Esophagus mucosa (tissue), 1 donor: ENCODE results near the gene EFCAB11. TPM values are rescaled to one million over a fixed set of nuclear protein-coding genes. Genes with fewer than 3 reads are reported as not detected.

Experiments used
- ATAC-seq: fragments of 200-7000 bp; cut with Tn5 transposase; one replicate; pipeline ENCODE4 v1.9.1; 2020
- total RNA-seq: library from RNA; stranded (reverse); gene quantifications from one replicate; pipeline ENCODE4 v1.2.4, GENCODE V29; 2023
- donor health status: DM: yes; HTN: yes; CAD: no.

The EFCAB11 gene
- total RNA-seq, 1 donor from 2014 or later = 9.0 TPM

DNA sequence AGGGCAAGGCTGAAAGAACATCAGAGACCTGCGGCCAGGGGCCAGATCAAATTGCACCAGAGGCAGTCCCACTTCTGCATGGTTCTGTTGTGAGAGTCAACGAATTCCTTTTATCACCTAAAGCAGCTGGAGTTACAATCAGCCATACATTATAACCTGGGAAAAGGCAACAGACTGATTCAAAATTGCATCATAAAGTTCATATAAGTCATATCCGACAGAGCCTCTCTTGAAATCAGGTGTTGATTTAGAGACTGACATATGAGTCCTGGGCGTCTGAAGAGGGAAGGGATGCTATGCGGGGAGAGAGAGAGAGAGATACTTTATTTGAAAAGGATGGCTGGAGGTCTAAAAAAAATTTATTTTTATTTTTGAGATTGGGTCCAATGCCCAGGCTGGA, 89.4 kb downstream of the EFCAB11 start:
- ATAC-seq = no peak

DNA sequence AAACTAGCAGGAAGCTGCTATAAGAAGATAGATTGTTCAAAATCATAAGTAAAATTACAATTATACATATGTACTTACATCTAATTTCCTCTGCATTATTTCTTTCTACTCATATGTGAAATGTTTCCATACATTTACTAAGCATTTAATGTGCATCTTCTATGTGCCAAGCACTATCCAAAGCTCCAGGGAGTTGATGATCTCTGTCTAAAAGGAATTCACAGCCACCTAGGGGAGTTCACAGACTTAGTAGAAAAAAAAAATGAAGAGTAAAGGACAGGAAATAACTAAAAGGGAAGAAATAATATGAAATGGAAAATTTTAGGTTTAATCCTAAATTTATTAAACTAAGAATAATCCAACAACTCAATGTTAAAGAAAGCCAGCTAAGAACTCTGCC, 91.7 kb downstream of the EFCAB11 start:
- ATAC-seq = no peak

DNA sequence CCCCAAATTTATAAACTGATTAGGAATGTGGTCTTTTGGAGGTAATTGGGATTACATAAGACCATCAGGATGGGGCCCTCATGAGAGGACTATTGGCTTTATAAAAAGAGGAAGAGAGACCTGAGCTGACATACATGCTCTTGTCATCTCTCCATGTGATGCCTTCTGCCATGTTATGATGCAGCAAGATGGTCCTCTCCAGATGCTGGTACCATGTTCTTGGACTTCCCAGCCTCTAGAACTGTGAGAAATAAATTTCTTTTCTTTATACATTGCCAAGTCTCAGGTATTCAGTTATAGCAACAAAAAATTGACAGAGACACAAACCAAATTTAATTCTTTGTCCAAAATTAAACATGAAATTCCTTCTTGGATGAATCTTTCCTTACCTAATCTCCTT, 92.9 kb downstream of the EFCAB11 start:
- no peak for ATAC-seq

DNA sequence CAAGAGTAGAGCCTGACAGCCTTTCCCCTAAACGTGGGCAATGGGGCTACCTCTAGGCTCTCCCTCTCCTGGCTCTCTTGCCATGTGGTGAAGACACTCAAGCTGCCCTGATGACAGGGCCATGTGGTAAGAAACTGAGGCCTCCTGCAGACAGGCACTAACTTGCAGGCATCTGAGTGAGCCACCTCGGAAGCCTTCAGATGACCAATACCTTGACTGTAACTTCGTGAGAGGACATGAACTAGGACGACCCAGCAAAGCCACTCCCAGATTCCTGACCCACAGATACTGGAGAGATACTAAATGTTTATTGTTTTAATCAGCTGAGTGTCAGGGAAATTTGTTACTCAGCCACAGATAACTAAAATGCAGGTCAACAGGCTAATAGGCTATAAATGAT, 96.4 kb downstream of the EFCAB11 start:
- ATAC-seq = peak; percentile 56

DNA sequence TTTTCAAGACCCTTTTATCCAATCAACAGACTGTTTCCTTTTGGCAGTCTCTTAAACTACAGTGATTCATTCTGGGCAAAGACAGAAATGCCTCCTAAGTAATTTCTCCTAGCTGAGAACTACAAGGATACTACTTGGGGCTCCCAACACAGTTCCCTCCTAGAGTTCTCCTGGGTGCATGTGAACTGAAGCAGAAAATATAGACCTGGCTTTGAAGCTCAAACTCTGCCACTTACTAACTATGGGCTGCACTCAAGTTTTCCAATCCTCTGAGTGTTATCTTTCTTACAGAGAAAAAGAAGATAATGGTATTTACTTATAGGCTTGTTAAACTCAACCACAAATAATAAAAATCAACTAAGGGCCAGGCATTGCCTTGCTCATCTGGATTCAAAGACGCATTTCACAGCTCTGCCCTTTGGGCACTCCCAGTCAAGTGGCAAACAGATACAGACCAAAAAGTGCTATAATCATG, 97.6 kb downstream of the EFCAB11 start:
- no peak for ATAC-seq

DNA sequence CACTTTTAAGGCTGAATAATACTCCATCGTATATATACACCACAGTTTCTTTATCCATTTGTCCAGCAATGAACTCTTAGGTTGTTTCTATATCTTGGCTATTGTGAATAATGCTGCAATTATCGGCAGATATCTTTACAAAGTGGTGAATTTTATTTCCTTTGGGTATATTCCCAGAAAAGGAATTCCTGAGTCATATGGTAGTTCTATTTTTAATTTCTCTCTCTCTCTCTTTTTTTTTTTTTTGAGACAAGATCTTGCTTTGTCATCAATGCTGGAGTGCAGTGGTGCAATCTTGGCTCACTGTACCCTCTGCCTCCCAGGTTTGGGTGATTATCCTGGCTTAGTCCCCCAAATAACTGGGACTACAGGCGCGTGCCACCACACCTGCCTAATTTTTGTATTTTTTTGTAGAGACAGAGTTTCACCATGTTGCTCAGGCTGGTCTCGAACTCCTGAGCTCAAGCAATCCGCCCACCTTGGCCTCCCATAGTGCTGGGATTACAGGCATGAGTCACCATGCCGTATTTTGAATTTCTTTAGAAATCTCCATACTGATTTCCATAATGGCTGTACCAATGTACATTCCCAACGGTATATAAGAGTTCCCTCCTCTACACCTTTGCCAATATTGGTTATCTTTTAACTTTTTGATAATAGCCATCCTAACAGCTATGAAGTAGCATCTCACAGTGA, 98.4 kb downstream of the EFCAB11 start:
- ATAC-seq = no peak

DNA sequence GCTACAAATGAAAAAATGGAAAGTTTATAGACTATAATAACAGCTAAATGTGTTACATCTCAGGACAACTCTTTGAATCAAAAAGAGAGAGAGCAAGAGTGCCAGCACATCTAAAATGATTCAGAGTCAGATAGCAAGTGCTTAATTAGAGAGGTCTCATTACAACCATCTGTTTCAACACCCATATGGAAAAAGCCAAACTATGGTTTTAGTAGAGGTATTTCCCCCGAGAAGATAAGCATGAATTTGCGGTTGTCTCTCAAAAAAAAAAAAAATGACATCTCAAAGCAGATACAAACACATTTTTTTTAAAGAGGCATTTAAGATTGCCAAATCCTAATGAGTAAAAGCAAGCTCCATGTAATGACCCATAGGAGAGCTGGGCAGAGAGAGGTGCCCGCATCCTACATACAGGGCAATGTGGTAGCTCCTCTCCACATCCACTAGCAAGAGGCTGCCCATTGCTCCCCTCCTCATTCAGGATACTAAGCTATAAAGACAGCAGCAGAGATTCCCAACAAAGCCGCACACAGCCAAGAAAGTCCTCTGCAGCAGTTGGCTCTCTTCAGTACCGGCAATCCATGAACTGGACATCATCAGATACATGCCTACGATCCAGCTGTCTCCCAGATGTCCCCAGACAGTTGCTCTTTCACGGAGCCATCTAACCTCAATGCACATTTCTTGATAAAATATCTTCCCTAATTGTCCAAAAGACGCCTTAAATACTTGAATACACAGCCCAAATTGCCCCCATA, 100.4 kb downstream of the EFCAB11 start:
- no peak for ATAC-seq

DNA sequence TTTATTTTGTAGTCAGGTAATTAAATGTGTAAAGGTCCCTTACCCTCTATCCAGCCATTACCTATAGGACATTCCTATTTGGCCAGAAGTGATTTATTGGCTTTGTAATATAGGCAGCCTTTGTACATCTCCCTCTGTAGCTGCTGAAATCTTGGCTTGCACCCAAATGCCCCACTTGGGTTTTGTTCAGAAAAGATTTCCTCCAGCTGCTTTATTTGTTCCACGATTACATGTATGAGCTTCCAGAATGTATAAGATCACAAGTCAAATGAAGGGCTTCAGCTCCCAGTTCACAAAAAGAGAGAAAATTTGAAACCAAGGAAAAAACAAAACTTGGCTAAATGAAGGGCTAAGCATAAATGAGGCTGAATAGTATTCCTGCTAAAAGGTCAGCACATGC, 103.4 kb downstream of the EFCAB11 start:
- no peak for ATAC-seq

DNA sequence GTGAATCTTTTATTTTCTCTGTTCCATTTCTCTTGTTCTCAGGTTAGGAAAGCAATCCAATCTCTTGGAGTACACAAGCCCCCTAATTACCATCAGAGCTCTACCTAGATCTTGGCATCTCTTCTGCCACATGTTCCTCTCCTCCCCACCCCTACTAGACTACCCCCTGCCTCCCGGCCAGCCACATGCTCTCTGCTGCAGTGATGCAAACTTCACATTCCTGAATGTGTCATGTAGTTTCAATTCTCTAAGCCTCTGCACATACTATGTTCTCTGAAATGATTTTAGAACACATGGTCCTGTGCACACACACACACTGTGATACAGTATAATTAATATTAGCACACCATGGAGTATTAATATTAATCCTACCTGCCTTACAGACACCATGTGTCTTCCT, 104.6 kb downstream of the EFCAB11 start:
- no peak for ATAC-seq

DNA sequence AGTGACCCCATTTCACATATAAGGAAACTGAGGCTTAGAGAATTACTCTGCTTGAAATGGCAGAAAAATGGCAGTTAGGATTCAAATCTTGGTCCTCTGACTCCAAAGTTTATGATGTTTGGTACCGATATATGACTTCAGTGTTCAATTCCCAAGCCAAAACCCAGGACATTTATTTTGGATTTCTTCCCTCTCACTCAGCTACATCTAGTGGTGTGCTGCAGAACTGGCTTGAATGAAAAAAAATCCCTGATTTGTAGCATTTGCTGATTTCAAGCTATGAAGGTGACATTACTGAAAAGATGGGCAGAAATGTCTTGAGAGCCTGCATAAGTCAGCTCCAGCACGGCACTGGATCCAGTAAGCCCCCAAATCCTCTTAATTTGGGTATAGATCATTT, 106.4 kb downstream of the EFCAB11 start:
- ATAC-seq = no peak

DNA sequence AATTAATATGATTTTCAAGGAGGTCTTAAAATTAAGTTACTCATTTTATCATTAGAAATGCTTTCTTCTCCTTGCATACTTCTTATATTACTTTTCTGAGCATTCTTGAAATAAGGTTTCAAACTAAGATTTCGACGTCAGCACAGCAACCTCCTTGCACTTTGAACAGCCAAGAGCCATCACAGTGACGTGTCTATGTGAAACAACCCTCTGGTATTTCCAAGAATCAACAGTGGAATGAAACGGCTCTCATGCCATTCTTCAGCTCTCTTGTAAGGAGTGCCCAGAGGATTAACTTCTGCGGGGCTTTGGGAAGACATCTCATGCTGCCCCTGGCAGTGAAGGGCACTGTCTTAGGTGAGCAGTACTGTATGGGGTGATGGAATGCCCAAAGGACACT, 109.2 kb downstream of the EFCAB11 start:
- no peak for ATAC-seq

DNA sequence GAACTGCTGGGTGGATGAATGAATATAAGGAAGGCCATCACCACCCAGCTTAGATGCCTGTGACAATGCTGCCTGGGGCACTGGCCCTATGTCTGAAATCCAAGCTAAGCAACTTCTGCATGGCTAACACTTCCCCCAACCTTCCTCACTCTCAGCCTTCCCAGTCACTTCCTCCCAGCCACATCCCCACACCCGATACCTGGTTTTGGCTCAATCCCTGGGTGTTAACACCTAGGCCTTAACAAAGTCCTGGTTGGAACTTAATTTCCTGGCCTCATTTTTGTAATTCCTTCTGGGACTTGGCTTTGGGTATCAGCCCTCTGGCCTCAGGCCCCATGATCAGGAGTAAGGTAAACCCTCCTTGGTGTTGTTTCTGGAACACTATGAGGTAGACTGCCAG, 110.0 kb downstream of the EFCAB11 start:
- no peak for ATAC-seq

DNA sequence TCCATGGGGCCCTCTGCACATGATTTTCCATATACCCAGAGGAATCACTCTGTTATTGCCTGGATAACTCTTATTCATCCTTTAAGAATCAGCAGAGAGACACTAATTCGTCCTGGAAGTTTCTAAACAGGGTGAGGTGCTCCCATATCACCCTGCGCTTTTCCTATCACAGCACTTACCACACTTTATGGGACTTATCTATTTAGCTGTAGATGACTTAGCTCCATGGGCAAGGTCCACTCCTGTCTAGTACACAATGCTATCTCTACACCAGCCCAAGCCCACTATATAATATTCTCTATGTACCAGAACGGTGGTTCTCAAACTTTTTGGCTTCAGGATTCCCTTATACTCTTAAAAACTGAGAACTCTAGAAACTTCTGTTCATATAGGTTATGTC, 111.7 kb downstream of the EFCAB11 start:
- ATAC-seq = no peak

DNA sequence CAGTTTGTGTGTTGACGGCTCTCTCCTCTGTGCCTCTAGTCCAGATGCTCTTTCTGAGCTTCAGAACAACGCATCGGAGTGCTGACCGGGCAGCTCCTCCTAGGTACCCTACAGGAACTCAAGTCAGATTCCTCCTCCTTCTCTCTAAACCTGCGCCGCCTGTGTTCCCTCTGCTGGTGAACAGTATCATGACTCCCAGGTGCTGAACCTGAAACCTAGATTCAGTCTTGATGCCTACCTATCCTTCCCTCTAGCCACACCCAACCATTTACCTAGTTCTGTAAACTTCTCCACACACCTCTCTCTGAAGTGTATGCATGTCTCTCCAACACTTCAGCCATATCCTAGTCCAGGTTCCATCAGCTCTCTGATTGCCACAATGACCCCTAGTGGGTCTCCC, 112.7 kb downstream of the EFCAB11 start:
- ATAC-seq = no peak

DNA sequence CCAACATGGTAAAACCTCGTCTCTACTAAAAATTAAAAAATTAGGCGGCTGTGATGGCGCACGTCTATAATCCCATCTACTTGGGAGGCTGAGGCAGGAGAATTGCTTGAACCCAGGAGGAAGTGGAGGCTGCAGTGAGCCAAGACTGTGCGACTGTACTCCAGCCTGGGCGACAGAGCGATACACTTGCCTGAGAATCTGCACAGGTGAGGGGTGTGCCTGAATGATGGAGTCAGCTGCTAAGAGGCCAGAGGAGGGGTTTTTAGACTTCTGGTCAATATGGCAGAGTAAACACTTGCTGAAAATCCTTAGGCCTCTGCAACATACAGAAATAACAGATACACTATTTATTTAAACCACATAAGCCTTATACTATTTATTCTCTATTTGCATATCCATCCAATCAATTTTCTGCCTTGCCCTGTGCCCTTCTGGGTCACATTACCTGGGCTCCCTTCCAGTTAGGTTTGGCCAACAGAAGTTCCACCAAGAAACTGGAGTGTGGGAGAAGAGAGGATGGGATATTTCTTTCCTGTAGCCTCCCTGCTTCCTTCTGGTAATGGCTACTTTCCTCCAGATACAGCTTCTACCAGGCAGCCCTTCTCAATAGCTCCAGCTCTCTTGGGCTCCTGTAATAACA, 117.6 kb downstream of the EFCAB11 start:
- ATAC-seq = no peak

DNA sequence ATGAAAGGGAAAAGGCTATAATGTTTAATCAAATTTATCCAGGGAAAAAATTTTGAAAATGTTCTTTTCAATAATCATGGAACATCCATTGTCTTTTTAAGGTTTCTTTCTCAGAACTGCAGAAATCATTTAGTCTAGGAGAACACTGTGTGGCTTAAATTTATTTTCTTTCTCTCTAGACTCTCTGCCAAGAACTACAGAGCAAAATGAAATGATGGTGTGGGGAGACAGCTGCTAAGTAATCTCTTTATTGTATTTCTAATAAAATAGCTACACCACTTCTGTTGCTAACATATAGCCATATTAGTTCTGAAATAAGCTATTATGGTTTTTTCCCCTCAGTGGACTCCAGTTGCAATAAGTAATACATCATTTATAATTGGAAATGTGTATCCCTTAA, 120.9 kb downstream of the EFCAB11 start:
- no peak for ATAC-seq

DNA sequence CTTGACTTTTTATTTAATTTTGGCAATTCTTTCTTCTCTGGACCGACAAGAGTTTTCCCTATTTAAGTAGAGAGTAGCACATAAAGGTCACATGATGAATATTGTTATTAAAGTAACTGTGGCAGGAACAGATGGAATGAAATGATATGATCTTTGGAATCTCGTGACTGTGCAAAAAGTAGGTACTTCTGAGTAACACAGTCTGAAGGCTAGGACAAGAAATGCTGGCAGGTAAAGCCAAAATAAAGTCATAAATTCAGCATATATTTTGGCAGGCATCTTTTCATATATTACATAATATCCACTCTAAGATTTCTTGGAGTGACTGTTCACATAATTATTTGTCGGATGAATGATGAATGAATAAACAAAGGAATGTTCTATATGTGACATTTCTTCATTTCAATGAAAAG, 121.4 kb downstream of the EFCAB11 start:
- no peak for ATAC-seq

DNA sequence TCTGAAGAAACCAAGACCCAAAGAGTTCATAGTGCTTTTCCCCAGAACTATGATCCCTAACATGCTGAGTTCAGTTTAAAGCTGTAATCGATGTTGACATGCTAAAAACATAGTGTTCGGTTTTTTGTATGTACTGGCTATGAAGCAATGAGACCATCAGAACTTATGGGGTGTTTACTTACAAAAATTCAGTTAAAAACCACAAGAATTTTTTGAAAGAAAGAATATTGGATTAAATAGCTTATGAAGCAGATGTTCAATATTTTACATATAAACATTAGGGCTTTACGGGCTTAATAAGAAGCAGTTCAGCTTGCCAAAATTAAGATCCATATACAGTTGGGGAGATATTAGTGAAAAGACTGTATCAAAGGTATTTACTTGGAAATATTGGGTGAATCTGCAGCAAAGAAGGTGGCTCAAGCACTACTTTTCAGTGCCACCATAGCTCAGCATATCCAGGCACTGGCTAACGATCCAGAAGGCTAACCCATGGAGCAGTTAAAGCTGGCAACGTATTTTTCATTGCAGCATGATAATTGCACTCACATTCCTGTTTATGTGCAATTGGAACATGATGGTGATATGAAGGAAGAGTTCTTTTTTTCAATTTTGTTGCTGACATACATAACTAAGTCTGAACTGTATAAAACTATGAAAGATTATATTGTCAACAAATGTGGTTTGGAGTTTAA, 125.9 kb downstream of the EFCAB11 start:
- no peak for ATAC-seq

DNA sequence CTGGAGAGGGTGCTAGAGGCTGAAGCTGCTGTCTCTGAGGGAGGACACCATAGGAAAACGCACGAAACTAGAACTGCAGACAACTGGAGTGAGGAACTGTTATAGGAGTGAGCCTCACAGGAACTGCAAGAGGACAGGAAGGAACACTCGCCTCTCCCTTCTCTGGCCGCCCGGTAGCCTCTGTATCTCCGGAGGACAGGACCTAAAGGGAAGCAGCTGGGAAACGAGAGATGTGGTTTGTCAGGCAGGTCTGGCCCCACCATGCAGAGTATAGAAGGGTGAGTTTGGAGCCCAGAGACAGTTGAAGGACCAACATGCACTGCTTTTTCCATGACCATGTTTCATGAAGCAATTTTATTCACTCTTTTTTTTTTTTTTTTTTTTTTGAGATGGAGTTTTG, 127.3 kb downstream of the EFCAB11 start:
- no peak for ATAC-seq

DNA sequence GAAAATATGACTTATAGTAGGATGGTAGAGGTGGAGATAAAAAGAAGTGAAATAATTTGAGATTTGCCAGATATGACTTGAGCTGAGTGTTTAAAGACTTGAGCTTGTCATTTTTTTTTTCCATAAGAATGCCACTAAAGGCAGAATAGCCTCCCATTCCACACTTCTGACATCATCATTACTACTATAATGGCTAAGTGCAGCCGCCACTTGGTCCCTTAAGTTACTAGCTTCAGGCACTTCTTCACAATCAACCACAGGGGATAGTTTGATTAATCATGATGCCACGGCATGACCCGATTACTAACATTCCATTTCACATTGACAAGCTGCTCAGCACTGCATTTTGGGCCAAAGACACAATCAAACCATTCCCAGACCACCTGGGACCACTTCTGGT, 127.9 kb downstream of the EFCAB11 start:
- ATAC-seq = no peak

DNA sequence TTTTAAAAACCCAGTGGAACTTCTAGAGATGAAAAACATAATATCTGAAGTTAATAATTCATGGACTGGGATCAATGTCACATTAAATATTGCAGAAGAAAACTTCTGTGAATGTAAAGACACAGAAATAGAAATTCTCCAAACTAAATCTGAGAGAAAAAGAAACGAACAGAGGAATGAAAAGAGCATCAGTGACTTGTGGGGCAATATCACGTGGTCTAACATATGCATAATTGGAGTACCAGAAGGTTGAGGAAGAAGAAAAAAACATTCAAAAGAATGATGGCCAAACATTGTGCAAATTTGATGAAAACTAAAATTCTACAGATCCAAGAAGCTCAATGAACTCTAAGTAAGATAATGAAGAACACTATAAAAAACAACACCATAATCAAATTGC, 130.8 kb downstream of the EFCAB11 start:
- no peak for ATAC-seq

DNA sequence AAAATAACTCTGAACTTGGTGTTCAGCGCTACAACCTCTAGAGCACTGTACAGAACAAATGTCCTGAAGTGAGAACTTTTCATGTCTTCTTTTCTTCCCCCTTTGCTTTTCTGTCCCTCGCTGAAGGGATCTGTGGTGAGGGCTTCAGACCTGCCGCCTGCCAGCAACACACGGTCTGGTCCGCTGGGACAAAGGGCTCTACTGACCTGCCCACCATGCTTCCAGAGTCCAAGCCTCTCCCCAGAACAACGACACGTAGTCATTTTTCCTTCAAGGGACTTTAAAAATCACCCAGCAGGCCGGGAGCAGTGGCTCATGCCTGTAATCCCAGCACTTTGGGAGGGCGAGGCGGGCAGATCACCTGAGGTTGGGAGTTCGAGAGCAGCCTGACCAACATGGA, 140.4 kb downstream of the EFCAB11 start:
- ATAC-seq = no peak

DNA sequence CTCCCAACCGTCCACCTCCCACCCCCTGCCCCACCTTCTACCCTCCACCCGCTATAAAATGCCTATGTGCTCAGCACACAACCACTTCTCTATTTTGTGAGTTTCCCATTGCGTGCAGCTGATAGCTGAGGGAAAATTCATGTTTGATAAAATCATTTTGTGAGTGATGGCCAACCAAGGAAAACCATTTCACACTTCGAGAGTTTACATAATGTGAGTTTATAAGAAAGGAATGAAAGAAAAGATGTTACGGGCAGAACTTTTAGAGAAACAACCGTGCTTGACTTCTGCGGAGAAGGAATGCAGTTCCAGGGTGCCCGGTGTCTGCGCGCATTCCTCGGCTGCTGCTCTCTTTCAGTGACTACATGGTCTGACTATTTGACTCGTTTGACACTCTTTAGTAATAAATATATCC, 140.9 kb downstream of the EFCAB11 start:
- ATAC-seq = no peak
